HG03103 (cell line): ENCODE measurements around the gene CLCN3.
"Not testable (repeated sequence)": the region's sequence is repeated elsewhere in the genome, so short reads cannot be mapped to it uniquely, and the experiment has no call there.

Source experiments
- ATAC-seq: cut with Tn5 transposase; IDR thresholded peaks from one replicate; pipeline ENCODE4 v1.9.1; 2021; ENCODE audit warnings: low read depth; ENCODE audit not compliant: unreplicated experiment

The CLCN3 gene

GRCh38 chr4:169650227-169650936 is 30.0 kb downstream of the CLCN3 start:
- no peak for ATAC-seq

DNA sequence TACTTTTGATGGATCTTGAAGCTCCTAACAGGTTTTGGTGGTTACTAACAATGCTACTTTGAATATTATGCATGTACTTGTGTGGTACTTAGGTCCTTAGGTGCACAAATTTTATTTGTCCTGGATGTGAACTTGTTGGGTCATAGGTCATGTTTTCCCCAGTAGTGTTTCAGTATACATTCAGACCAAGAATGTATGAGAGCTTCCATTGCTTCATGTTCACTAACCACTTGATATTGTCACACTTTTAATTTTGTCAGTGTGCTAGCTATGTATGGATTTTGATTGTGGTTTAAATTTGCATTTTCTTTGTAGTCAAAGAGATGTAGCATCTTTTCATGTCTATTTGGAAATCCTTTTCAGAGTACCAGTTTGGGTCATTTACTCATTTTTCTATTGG is 32.2 kb downstream of the CLCN3 start:
- no peak for ATAC-seq

DNA sequence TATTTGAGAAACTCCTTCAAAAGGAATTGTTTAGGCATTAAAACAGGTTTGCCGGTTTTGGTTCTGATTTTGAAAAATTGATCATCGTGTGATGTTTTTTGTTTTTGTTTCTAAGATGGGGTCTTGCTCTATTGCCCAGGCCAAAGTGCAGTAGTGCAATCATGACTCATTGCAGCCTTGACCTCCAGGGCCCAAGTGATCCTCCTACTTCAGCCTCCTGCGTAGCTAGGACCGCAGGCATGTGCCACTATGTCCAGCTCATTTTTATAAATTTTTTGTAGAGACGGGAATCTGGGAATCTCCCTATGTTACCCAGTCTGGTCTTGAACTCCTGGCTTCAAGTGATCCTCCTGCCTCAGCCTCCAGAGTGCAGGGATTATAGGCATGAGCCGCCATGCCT is 35.0 kb downstream of the CLCN3 start:
- ATAC-seq, result no peak

- ATAC-seq, result no peak
Observed at GRCh38 chr4:169657470-169658107, 37.2 kb downstream of the CLCN3 start.

DNA sequence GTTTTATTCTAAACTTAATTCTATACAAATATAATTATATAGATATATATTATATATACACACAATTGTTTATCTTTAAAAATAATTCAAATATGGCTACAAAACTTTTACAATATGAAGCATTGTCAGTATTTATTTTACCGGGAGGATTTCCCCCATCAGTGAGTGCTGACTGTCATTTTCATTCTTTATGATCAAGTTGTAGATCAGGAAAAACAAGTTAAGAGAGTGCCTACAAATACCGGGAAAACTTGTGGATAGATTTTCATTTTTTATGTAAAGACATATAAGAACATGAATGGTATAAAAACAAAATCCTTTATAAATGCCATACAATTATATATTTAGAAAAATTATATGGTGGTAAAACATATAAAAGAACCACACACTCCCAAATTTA is 37.8 kb downstream of the CLCN3 start:
- ATAC-seq, result no peak

DNA sequence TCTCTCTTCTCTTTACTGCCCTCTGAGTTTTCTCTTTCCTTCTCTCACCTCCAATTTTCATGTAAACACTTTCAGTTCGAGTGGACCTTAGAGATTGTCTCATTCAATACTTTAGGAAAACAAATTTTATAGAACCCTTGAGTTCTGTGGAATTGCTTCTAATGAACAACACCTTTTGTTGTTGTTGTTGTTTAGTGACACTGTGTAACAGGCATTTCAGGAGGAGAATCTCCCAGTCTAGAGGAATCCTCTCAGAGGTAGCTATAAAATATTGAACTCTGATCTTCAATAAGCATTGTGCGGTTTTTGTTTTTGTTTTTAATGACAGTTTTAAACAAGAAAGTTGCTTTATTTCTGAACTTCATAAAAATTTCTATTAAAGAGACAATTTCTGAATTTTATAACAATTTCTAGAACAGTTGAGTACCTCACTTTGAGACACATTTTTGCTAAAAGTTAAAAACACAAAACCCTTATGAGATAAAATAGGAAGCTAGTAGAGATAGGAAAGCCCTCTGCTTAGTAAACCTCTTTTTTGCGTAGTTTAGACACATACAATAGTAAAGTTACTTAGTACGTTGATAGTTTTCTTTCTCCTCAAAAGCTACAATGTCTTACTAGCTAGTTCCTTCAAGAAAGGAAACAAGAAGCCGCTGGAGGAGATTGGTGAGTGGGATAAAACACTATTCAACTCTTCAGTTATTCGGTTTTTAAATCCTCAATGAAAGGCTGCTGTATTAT is 38.8 kb downstream of the CLCN3 start:
- ATAC-seq, result no peak

- peak; percentile 95 for ATAC-seq
Observed at GRCh38 chr4:169659716-169660670, 39.6 kb downstream of the CLCN3 start.

DNA sequence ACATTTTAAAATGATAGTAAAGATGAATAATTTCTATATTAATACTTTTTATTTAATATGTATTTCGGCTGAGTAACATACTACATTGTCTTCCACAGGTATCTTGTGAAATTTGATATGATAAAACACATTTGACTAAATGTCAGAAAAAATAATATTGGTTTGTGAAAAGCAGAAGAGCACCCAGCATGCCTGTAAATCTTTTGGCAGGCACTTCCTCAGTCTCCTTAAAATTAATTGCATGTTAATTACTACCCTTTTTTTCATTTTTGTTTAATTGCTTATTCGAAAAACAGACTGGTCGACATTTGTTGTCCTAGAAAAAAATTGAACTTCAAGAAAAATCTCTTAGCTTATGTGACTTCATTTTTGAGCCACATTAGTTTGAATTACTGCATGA is 40.6 kb downstream of the CLCN3 start:
- ATAC-seq, result no peak

DNA sequence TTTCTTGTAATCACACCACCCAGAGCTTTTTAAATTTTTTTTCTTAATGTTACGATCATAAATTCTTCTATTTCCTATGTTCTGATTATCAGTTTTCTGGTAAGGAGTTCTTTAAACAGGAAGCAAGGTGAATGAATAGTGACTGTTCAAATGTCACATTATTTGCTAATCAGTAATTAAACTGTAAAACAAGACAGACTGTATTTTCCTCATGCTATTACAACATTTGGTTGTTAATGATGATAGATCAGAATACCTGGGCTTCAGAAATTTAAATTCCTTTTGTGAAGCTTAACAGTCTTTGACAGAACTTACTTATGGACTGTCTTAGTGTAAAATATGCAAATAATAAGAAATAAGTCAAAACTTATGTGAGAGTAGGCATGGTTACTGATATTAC is 41.4 kb downstream of the CLCN3 start:
- ATAC-seq, result no peak

DNA sequence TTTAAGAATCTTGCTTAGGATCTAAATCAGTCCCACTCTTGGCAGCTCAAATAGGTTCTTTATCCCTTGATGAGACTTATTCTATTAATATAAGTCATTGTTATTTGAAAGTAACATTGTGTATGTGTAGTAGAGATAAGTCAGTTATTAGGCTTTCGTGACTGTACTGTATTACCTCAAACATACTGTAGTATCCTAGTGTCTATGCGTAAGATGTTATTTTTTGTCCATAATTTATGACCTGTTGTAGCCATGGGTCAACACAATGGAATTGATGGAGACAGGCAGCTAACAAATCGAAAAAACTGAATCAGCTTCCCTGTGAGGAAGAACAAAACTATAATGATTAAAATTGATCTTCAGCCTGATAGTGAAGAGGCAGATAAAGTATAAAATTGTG is 41.8 kb downstream of the CLCN3 start:
- ATAC-seq, result no peak

DNA sequence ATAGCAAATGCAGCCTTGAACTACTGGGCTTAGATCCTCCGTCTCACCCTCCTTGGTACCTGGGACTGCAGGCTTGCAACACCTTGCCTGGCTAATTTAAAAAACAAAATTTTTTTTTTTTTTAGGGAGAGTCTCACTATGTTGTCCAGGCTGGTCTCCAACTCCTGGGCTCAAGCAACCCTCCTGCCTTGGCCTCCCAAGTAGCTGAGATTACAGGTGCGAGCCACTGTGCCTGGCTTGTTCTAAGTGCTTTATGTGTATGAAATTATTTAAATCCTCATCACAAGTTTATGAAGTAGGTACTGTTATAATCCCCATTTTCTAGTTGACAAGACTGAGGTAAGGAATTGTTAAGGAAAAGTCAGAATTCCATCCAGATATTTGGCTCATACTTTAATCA is 43.0 kb downstream of the CLCN3 start:
- ATAC-seq, result no peak

DNA sequence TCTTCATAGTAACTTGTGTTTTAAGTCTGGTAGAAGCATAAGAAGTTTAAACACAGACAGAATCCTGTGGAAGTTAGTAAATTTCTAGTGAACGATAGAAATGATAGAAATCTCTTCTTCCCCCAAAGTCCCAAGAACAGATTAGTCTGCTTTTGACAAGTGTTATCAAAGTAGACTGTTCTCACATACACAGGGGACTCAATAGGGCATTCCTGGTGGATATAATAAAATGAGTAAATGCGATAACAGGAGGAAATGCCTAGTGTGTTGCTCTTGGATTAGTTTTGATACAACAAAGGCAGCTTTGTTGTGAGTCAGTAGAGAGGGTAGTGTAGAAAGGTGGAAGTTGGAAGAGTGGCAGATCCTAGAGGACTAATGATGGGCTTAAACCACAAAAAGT is 43.5 kb downstream of the CLCN3 start:
- ATAC-seq, result no peak

DNA sequence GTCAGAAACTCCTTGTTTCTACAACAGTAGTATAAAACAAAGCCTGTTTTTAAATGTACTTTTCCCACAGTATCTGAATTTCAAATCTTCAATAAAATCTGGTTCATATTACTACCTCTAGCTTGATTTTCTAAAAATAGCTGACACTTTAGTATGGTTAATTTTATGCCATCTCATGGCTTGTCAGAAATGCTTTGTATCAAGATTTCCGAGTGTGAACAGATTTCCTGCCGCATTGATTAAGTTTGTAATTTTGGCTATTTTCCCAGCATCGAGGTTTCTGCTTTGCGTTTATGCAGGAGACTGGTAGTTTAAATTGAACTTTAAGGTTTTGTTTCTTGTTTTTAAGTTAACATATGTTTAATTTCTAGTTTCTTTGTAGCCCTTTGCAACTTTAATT is 44.2 kb downstream of the CLCN3 start:
- no peak for ATAC-seq

DNA sequence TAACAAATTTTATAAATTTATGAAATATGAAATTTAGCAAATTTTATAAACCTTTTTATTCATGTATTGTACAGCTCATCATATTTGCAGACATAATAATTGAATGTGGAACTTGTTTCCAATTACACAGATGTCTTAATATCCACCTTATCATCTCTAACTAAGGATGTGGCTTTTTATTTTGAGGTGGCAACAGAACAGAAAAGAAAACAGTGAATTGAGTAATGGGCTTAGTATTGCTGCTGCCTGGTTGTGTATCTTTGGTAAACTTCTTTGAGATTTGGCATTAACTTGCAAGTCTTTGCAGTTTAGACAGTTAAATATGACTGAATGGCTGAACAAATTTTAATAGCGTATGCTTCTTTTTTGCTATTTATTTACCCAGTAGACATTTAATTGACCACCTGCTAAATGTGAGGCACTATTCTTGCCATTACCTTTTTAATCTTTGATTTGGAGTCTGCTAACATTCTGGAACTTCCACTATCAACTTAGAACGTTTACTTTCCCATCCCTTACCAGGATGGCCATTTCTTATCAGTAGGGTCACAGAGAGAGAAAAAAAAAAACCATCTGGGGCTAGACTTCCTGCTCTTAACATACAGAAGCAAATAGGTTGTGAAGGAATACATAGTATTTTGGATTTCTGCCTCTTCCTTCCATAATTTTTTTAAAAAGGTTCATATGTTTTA is 44.8 kb downstream of the CLCN3 start:
- no peak for ATAC-seq

GRCh38 chr4:169668069-169668721 is 47.8 kb downstream of the CLCN3 start:
- ATAC-seq, result no peak

- peak; percentile 59 for ATAC-seq
Observed at GRCh38 chr4:169675825-169676224, 55.4 kb downstream of the CLCN3 start.

GRCh38 chr4:169677150-169677748 is 56.9 kb downstream of the CLCN3 start:
- ATAC-seq, result no peak

DNA sequence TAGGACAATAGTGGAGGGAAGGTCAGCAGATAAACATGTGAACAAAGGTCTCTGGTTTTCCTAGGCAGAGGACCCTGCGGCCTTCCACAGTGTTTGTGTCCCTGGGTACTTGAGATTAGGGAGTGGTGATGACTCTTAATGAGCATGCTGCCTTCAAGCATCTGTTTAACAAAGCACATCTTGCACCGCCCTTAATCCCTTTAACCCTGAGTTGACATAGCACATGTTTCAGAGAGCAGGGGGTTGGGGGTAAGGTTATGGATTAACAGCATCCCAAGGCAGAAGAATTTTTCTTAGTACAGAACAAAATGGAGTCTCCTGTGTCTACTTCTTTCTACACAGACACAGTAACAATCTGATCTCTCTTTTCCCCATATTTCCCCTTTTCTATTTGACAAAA is 58.1 kb downstream of the CLCN3 start:
- not testable (repeated sequence) for ATAC-seq

DNA sequence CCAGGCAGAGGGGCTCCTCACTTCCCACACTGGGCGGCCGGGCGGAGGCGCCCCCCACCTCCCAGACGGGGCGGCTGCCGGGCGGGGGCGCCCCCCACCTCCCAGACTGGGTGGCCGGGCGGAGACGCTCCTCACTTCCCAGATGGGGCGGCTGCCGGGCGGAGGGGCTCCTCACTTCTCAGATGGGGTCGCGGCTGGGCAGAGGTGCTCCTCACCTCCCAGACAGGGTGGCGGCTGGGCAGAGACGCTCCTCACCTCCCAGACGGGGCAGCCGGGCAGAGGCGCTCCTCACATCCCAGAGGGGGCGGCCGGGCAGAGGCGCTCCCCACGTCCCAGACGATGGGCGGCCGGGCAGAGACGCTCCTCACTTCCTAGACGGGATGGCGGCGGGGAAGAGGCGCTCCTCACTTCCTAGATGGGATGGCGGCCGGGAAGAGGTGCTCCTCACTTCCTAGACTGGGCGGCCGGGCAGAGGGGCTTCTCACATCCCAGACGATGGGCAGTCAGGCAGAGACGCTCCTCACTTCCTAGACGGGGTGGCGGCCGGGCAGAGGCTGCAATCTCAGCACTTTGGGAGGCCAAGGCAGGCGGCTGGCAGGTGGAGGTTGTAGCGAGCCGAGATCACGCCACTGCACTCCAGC is 58.7 kb downstream of the CLCN3 start:
- ATAC-seq, result not testable (repeated sequence)
